ENCODE results near the gene FOSB. TPM values are rescaled to one million over a fixed set of nuclear protein-coding genes. Genes with fewer than 3 reads are reported as not detected.

Gene FOSB
- total and polyA plus RNA-seq, 2 experiments from 2014 or later: 8.3 to 11.9 TPM

DNA sequence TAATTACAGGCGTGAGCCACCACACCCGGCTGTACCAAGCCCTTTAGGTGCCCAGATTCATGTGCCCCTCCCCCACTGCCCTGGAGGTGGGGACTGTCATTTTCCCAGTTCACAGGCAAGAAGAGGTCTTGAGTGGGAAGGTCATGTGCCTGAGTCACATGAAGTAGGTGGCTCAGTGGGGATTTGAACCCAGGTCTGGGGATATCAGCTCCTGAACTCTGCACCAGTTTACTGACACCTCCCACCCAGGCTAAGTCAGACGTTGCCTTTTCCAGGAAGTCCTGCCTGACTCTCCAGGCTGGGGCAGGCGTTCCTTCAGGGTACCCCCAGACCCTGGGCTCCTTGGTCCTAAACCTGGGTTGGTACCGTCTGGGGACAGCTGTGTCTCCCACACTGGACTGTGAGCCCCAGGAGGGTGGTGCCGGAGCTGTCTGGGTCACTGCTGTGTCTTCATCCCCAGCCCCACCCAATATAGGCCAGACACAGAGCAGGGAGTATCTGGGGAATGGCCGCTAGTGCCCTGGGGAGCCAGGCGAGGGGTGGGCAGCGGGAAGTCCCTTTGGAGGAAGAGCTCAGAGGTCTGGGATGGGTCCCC, 48.1 kb downstream of the FOSB start:
- H3K36me3 ChIP-seq (ENCODE audit: low read depth): peaks cover 17% of the 10 kb centered on the region; the same call in 1 of the 2 replicates
- peaks cover 6% of the 10 kb centered on the region; the same call in 1 of the 2 replicates for H3F3A ChIP-seq (ENCODE audit: insufficient read depth)
- H3K9me3 ChIP-seq (ENCODE audit: low read depth): no peaks in the 10 kb centered on the region
- no peak for DNase-seq
- H3K27me3 ChIP-seq (replicated peaks; ENCODE audit: insufficient read depth): no peaks in the 10 kb centered on the region
- peaks cover 94% of the 10 kb centered on the region for H3K79me2 ChIP-seq (ENCODE audit: insufficient read depth)
- H3K9me2 ChIP-seq (ENCODE audit: insufficient read depth): no peaks in the 10 kb centered on the region
- H3K4me3 ChIP-seq: no peak overlapping the region
- no peak overlapping the region for H2AFZ ChIP-seq
- no peaks in the 10 kb centered on the region; the same call in 1 of the 2 replicates for H3K4me1 ChIP-seq (ENCODE audit: insufficient read depth)
- H3K9ac ChIP-seq: no peak overlapping the region
- no peak overlapping the region for H3K27ac ChIP-seq
- H3K4me2 ChIP-seq (ENCODE audit: unreplicated experiment): no peak overlapping the region
- WGBS, 2 experiments (ENCODE audit: low coverage in 1 of 2, low lambda C conversion rate in 2 of 2, missing lambda C conversion rate in 2 of 2): 87% methylated on average over 9 of the region's 9 CpGs
- in situ Hi-C loops (cut with MboI): no loop called here
- H4K20me1 ChIP-seq (ENCODE audit: insufficient read depth): peaks cover 4% of the 10 kb centered on the region; the same call in 1 of the 2 replicates
- TF ChIP-seq EZH2phosphoT487 (IDR thresholded peaks at IDR 0.05; ENCODE audit: insufficient read depth, low read depth) (no peak), EZH2 (IDR thresholded peaks at IDR 0.05; ENCODE audit: insufficient read depth, poor library complexity, severe bottlenecking) (no peak)

DNA sequence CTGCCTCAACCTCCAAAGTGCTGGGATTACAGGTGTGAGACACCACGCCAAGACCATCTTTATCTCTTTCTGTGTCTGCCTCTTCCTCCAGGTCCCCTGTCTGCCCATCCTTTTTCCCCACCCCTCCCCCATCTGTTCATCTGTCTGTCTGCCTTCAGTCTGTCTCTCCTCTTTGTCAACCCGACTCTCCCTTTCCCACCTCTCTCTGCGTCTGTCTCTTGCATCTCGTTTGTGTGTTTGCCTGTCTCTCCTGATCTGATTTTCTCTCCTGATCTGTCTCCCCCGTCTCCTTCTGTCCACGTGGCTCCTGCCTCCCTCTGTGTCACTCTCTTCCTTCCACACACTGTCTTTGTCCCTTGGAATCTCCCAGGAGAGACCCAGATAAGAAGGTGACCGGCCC, 49.4 kb downstream of the FOSB start:
- peaks cover 4% of the 10 kb centered on the region; the same call in 1 of the 2 replicates for H4K20me1 ChIP-seq (ENCODE audit: insufficient read depth)
- no peaks in the 10 kb centered on the region; the same call in 1 of the 2 replicates for H3K4me1 ChIP-seq (ENCODE audit: insufficient read depth)
- H3K4me3 ChIP-seq: no peak overlapping the region
- no peaks in the 10 kb centered on the region for H3K27me3 ChIP-seq (replicated peaks; ENCODE audit: insufficient read depth)
- H3K9ac ChIP-seq: no peak overlapping the region
- H3K9me3 ChIP-seq (ENCODE audit: low read depth): no peaks in the 10 kb centered on the region
- no peak overlapping the region for H2AFZ ChIP-seq
- H3K4me2 ChIP-seq (ENCODE audit: unreplicated experiment): no peak overlapping the region
- H3K36me3 ChIP-seq (ENCODE audit: low read depth): peaks cover 20% of the 10 kb centered on the region; the same call in 1 of the 2 replicates
- in situ Hi-C loops (cut with MboI): no loop called here
- TF ChIP-seq EZH2phosphoT487 (IDR thresholded peaks at IDR 0.05; ENCODE audit: insufficient read depth, low read depth): no peak
- TF ChIP-seq EZH2 (IDR thresholded peaks at IDR 0.05; ENCODE audit: insufficient read depth, poor library complexity, severe bottlenecking): no peak
- WGBS, 2 experiments (ENCODE audit: low coverage in 1 of 2, low lambda C conversion rate in 2 of 2, missing lambda C conversion rate in 2 of 2): 81 to 92% methylated on average over 7 of the region's 7 CpGs
- H3K79me2 ChIP-seq (ENCODE audit: insufficient read depth): peaks cover 92% of the 10 kb centered on the region
- H3K9me2 ChIP-seq (ENCODE audit: insufficient read depth): no peaks in the 10 kb centered on the region
- DNase-seq: no peak
- H3F3A ChIP-seq (ENCODE audit: insufficient read depth): peaks cover 12% of the 10 kb centered on the region; the same call in 1 of the 2 replicates
- H3K27ac ChIP-seq: no peak overlapping the region

DNA sequence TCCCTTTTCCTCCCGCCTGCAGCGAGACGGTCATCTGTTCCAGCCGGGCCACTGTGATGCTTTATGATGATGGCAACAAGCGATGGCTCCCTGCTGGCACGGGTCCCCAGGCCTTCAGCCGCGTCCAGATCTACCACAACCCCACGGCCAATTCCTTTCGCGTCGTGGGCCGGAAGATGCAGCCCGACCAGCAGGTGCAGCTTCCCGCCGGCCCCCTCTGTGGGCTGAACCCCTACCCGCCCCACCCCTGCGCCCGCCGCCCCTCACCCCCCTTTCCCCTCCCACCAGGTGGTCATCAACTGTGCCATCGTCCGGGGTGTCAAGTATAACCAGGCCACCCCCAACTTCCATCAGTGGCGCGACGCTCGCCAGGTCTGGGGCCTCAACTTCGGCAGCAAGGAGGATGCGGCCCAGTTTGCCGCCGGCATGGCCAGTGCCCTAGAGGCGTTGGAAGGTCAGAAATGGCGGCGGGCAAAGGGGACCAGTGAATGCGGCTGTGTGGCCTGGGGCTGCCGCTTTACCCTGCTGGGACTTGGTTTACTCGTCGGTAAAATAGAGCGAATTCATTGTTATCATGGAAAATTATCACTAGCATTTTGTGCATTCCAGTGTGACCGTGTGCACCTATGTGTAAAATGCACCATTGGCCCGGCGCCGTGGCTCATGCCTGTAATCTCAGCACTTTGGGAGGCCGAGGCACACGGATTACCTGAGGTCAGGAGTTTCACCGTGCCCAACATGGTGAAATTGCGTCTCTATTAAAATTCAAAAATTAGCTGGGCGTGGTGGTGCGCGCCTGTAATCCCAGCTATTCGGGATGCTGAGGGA, 50.1 kb downstream of the FOSB start:
- Histone ChIP-seq H3K9ac (no peak overlapping the region), H3K36me3 (ENCODE audit: low read depth) (peaks cover 20% of the 10 kb centered on the region; the same call in 1 of the 2 replicates), H3K27ac (no peak overlapping the region), H3F3A (ENCODE audit: insufficient read depth) (peaks cover 15% of the 10 kb centered on the region), H3K9me2 (ENCODE audit: insufficient read depth) (no peaks in the 10 kb centered on the region), H3K27me3 (replicated peaks; ENCODE audit: insufficient read depth) (no peaks in the 10 kb centered on the region), H3K9me3 (ENCODE audit: low read depth) (no peaks in the 10 kb centered on the region), H3K4me3 (no peak overlapping the region), H3K4me2 (ENCODE audit: unreplicated experiment) (no peak overlapping the region), H3K4me1 (ENCODE audit: insufficient read depth) (peaks cover 3% of the 10 kb centered on the region; the same call in 1 of the 2 replicates), H4K20me1 (ENCODE audit: insufficient read depth) (peaks cover 4% of the 10 kb centered on the region; the same call in 1 of the 2 replicates), H2AFZ (no peak overlapping the region), H3K79me2 (ENCODE audit: insufficient read depth) (peaks cover 85% of the 10 kb centered on the region)
- no peak for DNase-seq
- no peak for TF ChIP-seq EZH2phosphoT487 (IDR thresholded peaks at IDR 0.05; ENCODE audit: insufficient read depth, low read depth)
- no peak for TF ChIP-seq EZH2 (IDR thresholded peaks at IDR 0.05; ENCODE audit: insufficient read depth, poor library complexity, severe bottlenecking)
- 92% methylated on average over 41 to 50 of the region's 50 CpGs for WGBS, 2 experiments (ENCODE audit: low coverage in 1 of 2, low lambda C conversion rate in 2 of 2, missing lambda C conversion rate in 2 of 2)
- in situ Hi-C loops (cut with MboI): no loop called here

DNA sequence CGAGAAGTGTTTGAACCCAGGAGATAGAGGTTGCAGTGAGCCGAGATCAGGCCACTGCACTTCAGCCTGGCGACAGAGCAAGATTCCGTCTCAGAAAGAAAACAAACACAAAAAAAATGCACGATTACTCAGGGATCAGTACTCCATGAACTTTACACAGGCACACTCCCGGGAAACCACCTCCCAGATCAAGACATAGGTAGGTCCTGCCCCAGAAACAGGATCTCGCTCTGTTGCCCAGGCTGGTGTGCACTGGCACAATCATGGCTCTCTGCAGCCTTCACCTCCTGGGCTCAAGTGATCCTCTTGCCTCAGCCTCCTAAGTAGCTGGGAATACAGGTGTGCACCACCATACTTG, 50.7 kb downstream of the FOSB start:
- no peak overlapping the region for H3K4me2 ChIP-seq (ENCODE audit: unreplicated experiment)
- no peak overlapping the region for H3K4me3 ChIP-seq
- TF ChIP-seq EZH2phosphoT487 (IDR thresholded peaks at IDR 0.05; ENCODE audit: insufficient read depth, low read depth) (no peak), EZH2 (IDR thresholded peaks at IDR 0.05; ENCODE audit: insufficient read depth, poor library complexity, severe bottlenecking) (no peak)
- no peaks in the 10 kb centered on the region for H3K9me3 ChIP-seq (ENCODE audit: low read depth)
- no peaks in the 10 kb centered on the region for H3K9me2 ChIP-seq (ENCODE audit: insufficient read depth)
- peaks cover 22% of the 10 kb centered on the region; the same call in 1 of the 2 replicates for H3K36me3 ChIP-seq (ENCODE audit: low read depth)
- H3K27me3 ChIP-seq (replicated peaks; ENCODE audit: insufficient read depth): no peaks in the 10 kb centered on the region
- peaks cover 4% of the 10 kb centered on the region for H4K20me1 ChIP-seq (ENCODE audit: insufficient read depth)
- in situ Hi-C loops (cut with MboI): no loop called here
- peaks cover 9% of the 10 kb centered on the region for H3K4me1 ChIP-seq (ENCODE audit: insufficient read depth)
- no peak overlapping the region for H2AFZ ChIP-seq
- no peak overlapping the region for H3K27ac ChIP-seq
- H3K9ac ChIP-seq: no peak overlapping the region
- H3F3A ChIP-seq (ENCODE audit: insufficient read depth): peaks cover 19% of the 10 kb centered on the region
- no peak for DNase-seq
- 91 to 96% methylated on average over 7 of the region's 7 CpGs for WGBS, 2 experiments (ENCODE audit: low coverage in 1 of 2, low lambda C conversion rate in 2 of 2, missing lambda C conversion rate in 2 of 2)
- peaks cover 82% of the 10 kb centered on the region for H3K79me2 ChIP-seq (ENCODE audit: insufficient read depth)
